Measurements from ENCODE around the gene SVOPL.

- TF ChIP-seq CTCF (IDR thresholded peaks at IDR 0.05) = no peak
- no peak for TF ChIP-seq POLR2A (IDR thresholded peaks at IDR 0.05)
- TF ChIP-seq POLR2AphosphoS5 (IDR thresholded peaks at IDR 0.05) = no peak
These were observed 92.9 kb downstream of the SVOPL start for GRCh38 chr7:138608275-138608674.

All from breast epithelium (tissue), 3 donors.